ENCODE data around the gene HTR2A.

Gene HTR2A

GRCh38 chr13:46896341-46897137 is at the start of gene HTR2A:
Gene HTR2A (minus strand): TSS chr13:46897053. CDS start chr13:46895906, 1,147 bp downstream.
- DNase-seq = no peak

- no peak for DNase-seq
Observed at GRCh38 chr13:46936525-46936924, 39.7 kb upstream of the HTR2A start.

DNA sequence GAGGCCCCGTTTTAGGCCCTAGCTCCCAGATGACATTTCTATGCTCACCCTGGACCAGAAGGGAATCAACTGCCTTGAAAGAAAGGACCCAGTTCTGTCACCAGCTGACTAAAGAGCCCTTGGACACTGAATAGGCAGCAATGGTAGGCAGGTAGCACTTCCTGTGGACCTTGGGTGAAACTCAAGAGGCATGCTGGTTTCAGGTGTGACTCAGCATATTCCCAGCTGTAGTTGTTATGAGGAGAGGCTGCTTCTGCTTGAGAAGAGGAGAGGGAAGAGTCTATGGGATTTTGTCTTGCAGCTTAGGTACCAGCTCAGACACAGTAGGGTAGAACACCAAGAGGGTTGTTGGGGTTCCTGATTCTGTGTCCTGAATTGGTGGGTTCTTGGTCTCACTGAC is 37.9 kb upstream of the HTR2A start:
- no peak for DNase-seq

GRCh38 chr13:46926916-46927590 is 30.2 kb upstream of the HTR2A start:
- DNase-seq = no peak

DNA sequence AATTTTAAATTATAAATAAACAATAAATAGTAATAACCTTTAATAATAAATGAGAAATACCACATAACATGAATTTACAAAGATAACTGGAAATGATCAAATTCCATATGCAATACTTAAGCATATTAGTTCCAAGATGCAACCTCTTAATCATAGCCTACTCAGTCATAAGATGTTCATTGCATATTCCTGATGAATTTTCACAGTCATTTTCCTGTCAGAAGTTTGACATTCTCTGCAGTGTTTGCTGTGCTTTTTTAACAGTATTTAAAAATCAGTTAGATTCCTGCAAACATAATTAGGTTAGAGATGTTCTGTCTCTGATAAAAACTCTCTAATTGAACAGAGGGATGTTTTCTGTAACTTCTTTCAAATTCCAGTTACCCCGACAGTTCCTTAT is 28.6 kb upstream of the HTR2A start:
- no peak for DNase-seq

DNA sequence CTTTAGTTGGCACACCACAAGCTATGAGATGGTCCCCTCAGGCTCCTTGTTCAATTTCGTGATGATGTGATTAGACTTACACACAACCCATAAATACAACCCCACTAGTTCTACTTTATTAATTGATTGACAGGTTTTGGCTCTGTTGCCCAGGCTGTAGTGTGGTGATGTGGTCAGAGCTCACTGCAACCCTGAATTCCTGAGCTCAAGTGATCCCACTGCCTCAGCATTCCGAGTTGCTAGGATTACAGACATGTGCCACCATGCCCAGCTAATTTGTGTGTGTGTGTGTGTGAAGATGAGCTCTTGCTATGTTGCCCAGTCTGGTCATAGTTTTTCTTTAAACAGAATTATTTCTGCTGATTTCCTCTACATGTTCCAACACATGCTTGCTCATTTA is 17.5 kb upstream of the HTR2A start:
- no peak for DNase-seq

DNA sequence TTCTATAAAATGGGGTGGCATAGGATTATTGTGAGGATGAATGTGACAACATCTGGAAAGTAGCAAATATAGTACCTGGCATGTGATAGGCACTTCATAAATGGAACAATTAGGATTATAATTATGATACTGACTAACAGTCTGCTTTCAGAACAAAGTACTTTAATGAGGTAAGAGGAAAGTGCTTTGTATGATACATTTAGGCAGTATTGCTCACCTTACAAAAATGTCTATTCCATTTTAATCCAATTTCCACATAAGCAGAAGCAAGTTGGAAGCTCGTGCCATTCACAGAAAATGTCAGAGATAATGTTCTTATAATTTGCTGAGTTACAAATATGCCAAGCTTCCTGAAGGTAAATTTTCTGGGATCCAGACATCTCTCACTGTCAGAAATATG is 16.9 kb upstream of the HTR2A start:
- DNase-seq = no peak

DNA sequence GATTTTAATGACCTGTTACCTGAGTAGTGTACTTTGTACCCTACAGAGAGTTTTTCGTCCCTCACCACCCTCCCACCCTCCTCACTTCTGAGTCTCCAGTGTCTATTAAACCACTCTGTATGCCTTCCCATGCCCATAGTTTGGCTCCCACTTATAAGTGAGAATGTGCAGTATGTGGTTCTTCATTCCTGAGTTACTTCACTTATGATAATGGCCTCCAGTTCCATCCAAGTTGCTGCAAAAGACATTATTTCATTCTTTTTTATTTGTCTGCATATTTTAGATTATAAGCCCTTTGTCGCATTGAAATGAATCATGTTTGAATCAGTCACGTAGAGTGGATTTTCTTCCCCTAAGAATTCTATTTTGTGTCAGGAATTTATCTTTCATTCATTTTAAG is 12.2 kb upstream of the HTR2A start:
- DNase-seq = no peak

DNA sequence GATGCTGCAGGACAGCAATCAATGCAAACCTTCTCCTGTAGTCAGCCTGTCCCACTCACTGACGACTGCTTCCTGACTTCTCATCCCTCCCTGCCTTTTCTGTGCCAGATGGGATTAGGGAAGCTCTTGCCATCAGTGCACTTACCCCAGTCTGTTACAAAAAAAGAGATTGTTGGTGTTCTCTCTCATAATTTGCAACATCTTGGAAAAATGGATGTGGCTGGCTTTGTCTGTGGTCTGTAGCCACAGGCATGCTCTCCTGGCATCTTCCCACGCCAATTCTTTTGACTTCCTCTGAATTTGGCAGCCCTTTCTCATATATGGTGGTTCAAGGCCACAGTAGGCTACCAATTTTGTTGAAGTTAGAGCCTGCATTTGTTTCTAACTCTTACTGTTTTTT is 11.6 kb upstream of the HTR2A start:
- no peak for DNase-seq

DNA sequence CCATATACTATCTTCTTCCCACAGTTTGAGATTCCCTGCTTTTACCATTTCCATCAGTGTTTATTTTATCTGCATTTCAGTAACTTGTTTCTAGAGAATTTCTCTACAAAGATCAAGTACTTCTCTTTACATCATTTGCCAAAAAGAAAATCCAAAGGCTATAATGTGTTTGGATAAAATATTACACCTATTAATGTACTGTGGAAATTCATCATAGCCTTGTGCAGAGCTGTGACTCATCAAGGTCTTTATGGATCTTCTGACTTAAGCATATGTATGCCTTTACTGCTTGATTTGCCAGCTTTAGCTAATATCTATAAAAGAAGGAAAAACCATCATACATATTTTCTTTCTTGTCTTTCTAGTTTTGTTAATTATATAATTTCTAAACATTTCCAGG is 9.6 kb upstream of the HTR2A start:
- no peak for DNase-seq

GRCh38 chr13:46905249-46905648 is 8.4 kb upstream of the HTR2A start:
- DNase-seq = no peak

DNA sequence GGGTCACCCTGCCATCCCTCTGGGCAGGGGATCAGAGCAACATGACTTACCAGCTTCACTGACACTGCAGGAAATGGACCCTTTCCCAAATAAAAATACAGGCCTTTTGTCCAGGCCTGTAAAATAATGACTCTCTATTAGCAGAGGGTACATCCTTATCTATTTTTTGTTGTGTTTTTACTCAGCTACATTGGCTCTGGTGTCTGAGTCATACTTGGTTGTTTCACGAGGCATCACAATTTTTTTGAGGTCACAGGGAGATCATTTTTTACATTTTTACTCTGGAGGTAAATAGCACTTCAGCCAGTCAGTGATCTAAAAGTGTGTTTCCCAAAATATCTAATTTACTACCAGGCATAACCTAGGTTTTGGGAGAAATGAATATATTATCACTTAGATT is 6.9 kb upstream of the HTR2A start:
- DNase-seq = no peak

- no peak for DNase-seq
Observed at GRCh38 chr13:46901721-46902120, 4.9 kb upstream of the HTR2A start.

GRCh38 chr13:46899801-46900200 is 2.9 kb upstream of the HTR2A start:
- no peak for DNase-seq

- no peak for DNase-seq
Observed at GRCh38 chr13:46895381-46895780, 1.5 kb downstream of the HTR2A start.

DNA sequence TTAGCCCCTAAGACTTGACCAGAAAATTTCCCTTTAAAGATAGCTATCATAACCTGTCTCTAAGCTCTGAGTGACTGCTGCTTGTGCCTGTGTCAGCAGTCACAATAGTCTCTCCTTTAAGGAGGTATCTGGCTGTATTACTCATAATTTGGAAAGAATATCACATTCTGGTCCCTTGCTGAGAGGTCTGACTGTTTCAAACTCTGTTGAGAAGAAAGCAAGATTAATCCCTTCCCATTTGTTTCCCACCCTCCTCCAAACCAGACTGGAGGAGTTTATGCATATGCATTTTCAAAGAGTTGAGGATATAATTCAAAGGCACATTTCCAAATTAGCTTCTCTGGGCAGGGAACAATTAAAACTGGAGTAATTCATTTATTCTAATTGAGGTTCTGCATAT is 2.3 kb downstream of the HTR2A start:
- DNase-seq = no peak

- peak; percentile 70 to 76 for DNase-seq
Observed at GRCh38 chr13:46893798-46894560, 2.9 kb downstream of the HTR2A start.

- DNase-seq = no peak
Observed at GRCh38 chr13:46893221-46893740, 3.6 kb downstream of the HTR2A start.

DNA sequence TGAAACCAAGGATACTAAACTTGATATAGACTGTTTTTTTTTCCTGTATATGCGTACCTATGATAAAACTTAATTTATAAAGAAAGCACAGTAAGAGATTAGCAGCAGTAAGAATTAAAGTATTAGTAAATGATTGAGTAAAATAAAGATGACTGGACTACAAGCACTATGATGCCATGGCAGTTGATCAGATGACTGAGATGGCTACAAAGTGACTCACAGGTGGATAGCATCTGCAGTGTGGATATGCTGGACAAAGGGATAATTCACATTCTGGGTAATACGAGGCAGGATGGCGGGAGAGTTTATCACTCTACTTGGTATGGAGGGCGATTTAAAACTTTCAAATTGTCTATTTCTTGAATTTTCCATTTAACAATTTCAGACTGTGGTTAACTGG is 11.8 kb downstream of the HTR2A start:
- DNase-seq = no peak

GRCh38 chr13:46884531-46884930 is 12.3 kb downstream of the HTR2A start:
- no peak for DNase-seq

- no peak for DNase-seq
Observed at GRCh38 chr13:46881621-46882020, 15.2 kb downstream of the HTR2A start.

- DNase-seq = no peak
Observed at GRCh38 chr13:46874006-46874405, 22.8 kb downstream of the HTR2A start.

DNA sequence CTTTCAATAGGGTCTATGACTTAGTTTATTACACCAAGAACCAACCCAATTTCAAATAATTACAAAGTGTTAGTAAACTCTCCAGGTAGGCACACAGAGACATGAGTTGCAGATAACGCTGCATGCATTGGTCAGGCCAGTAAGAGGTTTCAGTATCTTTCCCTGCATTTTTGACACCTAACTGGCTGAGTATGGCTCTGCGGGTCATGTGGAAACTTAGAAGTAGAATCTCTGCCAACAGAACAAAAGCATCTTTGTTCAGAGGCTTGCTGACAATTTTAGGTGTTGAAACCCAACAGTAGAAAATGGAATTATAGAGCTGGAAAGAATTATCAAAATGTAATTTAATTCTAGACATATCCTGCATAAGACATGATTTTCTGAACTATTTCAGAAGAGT is 25.3 kb downstream of the HTR2A start:
- no peak for DNase-seq

DNA sequence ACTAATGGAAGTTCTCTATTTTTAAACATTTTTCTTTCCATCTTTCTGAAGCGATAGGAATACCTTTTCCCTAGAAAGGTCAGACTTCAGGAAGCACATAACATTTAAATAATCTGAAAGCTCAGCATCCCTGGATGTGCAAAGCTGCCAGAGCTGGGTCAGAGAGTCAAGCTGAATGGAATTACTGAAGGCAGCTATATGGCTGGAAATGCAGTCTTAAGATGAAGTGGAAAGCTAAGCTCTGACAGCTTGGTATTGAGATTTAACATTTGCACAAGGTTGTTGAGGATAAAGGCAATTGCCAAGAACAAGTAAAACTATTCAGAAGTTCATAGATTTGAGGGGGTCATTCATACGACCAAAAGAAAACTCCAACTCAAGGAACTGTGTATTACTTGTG is 28.8 kb downstream of the HTR2A start:
- no peak for DNase-seq
